ENCODE data around the gene FBXW8.

FBXW8 gene

DNA sequence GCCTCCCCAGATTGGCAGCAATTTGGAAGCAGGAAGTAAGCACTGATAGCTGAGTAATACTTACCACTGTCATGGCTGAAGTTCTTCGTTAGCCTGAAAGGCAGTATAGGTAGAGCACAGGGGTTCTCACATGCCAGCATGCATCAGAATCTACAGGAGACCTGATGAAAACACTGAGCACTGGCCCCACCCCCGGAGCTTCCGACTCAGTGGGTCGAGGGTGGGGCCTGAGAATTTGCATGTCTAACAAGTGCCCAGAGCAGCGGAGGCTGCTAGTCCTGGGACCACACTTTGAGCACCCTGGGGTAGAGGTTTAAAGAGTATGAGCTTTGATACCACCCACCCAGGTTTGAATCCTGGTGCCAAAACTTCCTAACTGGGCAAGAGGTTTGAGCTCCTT, 89.6 kb downstream of the FBXW8 start:
- no peak for DNase-seq

DNA sequence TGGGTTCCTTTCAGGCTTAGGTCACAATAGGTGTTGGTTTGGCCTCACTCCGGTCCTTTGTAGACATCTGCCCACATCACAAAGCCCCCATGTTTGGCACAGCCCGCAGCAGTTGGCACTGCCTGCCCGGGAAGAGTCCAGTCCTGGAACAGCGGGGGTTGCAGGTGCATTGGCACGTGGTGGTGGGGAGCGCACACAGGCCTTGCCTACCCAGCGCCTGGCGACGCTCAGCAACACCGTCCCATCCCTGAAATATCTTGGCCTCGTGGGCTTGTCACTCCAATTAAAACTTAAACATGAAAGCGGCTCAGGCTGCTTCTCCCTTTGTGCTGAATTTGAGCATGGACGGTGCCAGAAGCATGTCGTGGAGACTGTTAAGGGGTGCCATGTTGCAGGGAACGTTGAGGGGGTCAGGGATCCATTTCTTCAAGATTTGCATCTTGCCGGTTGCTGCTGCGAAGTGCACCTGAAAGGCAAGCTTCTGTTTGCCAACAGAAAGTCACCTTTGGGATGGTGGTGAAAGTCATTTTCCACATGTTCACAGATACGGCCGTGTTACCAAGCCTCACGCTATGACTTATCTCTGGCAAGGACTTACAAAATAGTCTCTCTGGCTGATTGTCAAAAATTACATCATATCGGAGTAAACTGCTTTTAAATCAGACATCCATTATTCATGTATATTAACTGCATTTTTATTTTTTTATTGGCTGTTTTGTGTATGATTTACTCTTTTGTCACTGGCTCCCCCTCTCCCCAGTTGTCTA, 91.5 kb downstream of the FBXW8 start:
- DNase-seq: no peak

DNA sequence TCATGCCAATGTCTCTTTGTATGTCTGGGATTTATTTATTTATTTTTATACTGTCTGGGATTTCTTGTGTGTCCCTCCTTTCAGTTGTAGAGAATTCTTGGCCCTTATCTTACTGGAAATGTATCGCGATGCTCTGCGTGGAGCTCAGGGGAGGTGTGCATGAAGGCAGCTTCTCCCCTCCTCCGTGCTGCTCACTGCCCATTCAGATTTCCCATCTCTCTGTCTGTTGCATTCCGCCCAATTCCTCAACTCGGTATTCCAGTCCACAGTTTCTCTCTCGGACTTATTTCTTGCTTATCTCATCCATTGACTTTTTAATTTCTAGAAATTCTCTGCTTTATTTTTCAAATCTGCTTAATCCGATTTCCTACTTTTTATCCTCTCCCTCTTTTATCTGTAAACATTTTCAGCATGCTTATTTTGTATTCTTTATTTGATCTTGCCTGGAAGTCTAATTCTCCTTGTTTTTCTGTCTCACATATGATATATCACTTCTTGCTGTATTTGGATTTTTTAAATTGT, 93.2 kb downstream of the FBXW8 start:
- no peak for DNase-seq

DNA sequence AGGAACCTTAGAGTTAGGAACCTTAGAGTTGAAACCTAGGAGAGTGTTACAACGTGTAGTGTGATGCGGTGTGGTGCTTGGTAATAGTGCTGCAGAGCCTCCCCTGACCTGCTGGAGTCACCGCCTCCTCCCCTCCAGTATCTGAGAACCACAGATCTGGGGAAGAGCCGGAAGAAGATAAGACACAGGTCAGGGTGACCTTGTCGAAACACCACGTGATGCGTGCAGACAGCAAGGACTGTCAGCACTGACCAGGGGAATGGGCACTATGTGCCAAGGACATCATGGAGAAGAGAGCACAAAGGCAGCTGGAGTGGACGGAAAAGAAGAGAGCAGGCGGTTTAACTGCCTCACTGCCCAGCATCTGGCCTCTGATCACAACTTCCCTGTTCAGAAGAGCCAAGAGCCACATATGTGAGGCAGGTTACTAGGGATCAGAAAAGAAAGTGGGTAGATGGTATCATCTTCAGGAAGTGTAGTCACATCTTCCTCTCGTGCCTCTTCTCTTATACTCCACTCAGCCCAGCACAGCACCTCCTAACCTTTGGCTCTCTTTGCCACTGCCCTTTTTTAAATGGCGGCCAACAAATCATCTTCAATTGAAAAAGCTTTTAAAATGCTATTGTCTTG, 94.8 kb downstream of the FBXW8 start:
- DNase-seq: no peak

DNA sequence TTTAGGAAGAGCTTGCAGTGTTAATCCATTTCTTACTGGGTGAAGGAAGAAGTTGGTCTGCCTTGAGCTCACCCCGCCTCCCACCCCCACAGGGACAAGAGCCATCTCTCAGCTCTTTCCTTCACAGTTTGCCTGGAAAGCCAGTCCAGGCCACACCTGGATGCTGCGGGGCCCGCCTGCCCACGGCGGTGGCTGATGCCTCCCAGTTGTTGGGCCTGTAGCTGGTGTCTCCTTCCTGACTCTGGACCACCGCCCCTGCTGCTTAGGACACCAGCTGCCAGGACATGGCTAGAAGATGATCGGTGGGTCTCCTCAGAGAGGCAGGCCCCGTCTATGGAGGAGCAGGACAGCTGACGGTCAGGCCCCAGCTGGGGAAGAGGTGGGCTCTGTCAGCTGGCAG, 95.6 kb downstream of the FBXW8 start:
- DNase-seq: no peak

DNA sequence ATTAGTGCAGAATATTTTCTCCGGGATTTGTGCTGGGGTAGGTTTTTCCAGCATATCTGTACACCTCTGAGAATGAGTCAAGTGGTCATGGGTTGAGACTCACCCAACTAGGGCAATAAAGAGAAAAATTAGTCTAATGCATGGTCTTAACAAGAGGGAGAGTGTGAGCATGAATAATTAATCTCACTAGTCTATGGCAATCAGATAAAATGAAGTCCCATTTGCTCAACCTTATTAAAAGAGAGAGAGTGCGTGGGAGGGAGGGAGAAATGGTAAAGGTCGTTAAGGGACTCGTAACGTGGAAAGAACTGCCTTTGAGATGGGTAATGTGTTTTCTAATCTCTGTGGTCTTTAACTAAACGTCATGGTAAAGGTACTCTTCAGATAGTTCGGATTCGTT, 96.8 kb downstream of the FBXW8 start:
- DNase-seq: peak in 1 of 2 experiments; percentile 30

DNA sequence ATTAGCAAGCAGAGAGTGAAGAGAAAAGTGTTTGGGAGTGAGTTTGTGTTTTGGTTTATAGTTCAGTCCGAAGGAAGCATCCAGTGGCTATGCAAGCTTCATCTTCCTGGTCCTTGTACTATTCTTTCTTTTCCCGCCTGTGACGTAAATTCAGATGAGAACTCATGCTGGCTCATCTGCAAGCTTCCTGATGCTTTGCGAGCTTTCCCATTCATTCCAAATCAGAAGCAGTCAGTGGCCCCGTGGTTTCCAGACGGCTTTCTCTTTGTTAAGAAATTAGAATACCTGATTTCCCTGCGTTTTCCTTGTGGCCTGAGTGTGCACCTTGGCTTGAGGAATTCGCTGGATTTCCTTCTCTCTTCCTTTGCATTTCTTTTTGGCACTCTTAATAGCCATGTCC, 99.0 kb downstream of the FBXW8 start:
- no peak for DNase-seq

DNA sequence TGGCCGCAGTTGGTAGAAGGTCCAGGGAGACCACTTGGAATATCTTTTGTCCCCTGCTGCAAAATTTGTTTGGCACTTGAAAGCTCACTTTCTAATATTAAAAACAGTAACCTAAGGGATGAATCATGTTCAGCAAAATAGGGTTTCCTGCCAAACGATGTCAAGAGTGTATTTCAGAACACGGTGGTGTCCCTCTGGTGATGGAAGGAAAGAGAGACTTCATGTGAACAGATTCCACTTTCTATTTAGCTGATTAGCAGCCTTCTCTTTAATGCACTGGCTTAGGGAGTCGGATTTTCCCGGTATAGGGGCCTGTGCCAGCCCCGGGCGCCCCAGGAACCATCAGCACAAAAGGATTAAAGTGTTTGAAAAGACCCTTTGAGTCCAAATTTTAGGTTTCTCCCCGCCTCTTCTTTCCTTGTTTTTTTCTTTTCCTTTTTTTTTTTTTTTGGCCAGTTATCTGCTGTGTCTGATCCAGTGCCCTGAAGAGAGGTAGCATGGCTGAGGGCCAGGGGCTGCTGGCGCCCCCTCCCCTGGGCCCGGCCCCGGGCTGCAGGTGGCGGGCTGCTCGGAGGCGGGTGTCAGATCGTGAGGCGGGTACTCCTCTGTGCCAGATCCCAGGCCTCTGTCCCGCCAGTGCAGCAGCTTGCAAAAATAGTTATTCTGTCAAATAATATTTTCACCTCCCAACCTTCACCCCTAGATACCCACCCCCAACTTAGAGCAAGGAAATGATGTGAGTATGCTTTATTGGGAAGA, 100.1 kb downstream of the FBXW8 start:
- no peak for DNase-seq

DNA sequence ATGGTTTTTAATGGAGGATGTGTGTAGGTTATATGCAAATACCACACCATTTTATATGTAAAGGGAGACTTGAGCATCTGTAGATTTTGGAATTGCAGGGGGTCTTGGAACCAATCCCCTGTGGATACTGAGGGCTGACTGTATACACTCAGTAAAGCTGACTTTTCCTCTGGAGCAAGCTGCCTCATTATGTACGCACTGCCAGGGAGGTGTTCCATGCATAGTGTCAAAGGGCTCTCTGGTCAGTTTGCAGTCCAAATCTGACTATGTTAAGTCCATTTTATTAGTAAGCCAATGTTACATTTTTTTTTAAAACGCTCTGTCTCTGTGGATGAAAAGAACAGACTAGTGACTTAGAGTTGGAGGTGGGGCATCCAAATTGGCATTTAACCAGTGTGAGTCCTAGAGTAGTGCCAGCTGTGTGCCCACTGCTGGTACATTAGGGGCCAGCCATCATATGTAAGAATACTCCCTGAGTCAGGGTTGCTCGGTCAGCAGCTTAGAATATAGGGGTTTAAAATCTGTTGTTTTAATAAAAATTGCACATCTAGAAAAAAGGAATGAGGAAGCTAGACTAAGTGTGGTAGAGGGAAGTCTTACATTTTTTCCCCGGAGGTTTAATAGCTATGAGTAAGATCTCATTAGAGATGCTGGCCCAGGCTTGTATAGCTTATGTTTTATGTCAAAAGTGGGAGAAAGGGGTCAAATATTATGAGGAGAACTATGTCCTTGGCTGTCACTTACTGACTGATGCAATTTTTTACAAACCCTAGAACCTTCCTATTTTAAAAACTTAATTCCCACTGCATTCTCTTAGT, 101.4 kb downstream of the FBXW8 start:
- no peak for DNase-seq

DNA sequence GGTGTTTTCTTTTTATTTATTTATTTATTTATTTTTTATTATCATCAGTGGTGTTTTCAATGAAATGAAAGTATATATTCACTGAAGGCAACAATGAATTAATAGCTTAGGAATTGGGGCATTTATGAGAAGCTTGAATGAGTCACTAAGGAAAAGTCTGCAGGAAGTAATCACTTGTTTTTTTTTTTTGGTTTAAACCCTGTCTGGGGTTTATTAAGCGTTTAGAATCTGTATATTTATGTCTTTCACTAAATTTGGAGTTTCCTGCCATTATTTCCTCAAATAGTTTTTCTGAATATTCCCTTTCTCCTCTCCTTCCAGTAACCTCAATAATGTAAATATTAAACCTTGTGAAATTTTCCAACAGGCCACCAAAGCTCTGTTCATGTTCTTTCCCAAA, 103.0 kb downstream of the FBXW8 start:
- DNase-seq: no peak

DNA sequence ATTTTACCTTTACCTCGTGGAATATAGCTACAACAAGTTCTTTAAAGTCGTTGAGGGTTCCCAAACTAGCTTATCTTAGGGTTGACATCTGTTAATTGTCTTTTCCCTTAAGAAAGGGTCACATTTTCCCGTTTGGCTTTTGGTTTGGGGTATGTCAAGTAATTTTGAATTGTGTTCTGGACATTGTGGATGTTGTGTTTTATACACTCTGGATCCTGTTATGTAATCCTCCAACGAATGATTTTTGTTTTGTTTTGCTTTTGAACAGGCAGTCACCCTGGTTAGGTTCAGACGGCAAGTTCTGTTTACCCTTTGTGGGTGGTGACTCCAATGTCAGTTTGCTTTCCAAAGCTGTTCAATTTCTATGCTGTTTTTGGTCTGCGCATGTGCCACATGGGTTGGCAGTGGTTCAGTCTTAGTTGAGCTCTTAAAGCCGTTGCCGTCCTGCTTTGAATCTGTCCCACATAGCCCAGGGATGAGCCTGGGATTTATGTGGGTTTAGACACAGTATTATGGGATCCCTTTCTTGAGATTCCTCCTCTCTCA, 103.7 kb downstream of the FBXW8 start:
- DNase-seq: no peak

DNA sequence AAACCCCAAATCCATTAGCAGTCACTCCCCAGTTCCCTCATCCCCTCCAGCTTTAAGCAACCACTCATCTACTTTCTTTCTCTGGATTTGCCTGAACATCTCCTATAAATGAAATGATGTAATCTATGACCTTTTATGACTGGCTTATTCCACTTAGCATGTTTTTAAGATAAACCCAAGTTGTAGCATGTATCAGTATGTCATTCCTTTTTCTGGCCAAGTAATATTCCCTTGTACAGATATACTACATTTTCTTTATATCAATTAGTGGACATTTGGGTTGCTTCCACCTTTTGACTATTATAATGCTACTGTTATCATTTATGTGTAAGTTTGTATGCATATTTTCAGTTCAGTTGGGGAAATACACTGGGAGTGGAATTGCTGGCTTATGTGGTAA, 105.1 kb downstream of the FBXW8 start:
- no peak for DNase-seq

DNA sequence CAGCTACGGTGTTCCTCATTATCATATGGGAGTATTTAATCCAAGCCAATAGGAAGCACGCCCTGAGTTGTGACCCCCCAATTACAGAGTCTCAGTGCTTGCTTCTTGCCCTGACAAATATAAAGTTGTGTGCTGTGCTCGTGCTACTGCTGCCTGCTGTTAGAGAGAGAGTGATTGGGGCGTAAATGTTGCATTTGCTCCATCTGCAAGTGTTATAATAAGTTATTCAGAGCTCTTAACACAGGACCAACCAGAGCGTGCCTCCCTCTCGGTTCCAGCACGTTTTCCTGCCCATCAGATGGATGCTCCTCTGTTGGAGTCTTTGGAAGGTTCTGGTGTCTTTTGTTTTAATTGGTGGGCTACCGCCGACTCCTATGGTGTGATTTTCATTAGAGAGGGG, 107.1 kb downstream of the FBXW8 start:
- DNase-seq: no peak

DNA sequence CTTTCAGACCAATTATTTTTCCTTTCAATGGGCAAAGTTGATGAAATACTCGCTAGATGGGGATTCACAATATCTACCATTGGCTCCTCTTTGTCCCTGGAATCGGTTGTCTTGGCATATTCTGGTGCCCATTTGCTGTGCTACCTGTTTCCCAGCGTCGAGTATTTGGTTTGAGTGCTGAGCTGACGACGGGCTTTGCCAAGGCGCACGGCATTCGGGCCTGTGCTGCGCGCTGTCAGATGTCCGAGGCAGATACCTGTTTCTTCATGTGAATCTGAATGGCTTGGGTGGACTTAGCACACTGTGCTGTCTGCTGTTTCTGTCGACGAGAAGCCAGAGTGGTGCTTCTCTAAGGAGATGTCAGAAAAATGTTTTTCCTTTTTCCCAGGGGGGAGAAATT, 107.5 kb downstream of the FBXW8 start:
- DNase-seq: no peak

DNA sequence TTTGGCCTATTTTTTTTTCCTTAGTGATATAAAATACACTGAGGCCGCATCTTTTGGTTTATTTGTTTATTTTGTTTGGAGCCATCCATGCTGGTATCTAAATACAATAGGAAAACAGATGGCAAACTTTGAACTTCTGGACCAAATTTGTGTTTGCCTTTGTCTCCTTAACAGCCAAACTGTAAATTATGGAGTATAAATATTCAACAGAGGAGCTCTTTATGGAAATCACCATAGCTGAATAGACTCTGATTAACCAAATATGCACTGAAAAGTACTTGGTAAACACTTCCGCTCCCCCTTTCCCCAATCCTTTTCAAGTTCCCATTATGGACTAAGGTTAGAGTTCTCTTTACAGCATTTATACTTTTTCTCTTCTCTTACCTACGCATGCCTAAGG, 107.9 kb downstream of the FBXW8 start:
- DNase-seq: no peak

DNA sequence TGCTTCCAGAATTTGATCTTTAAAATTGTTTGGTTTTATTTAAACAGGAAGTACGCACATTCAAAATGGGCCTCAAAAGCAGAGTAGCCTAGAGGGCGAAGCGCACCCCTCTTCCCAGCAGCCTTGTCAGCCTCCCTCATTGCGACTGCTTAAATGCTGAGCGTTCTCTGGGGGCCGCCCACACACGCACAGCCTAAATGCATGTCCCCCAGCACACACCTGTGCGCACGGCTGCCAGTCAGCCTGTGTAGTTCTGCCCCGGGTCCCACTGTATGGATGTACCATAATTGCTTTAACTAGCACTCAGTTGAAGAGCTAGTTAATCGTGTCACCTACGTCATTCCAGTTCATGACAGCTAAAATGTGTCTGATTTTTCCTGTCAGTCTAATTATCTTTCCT, 109.1 kb downstream of the FBXW8 start:
- DNase-seq: no peak

DNA sequence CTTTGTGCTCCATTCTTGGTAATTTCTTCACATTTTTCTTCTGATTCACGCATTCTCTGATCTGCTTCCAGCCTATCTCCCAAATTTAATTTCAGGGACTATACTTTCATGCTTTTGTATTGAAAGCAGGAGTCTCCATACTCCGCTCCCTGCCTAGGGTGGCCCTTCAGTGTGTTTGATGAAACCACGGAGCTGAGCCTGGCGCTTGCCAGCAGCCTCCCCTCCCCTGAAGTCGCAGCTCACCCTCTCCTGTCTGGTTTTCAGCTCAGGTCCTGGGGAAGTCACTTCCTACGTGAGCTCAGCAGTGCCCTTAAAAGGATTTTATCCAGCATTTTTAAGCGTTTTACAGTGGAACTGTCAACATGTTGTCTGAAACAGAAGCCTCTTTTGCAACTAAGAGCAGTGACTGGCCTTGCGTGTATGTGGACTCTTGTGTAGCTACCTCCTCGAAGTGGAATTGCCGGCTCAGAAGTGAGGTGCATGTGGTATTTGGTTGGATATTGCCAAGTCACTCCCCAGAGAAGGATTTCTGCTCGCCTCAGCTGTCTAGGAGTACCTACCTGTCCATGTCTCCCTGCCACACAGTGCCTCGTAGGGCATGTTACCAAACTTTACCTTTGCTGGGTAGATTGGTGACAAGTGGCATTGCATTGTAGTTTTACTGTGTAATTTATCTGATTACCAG, 109.9 kb downstream of the FBXW8 start:
- no peak for DNase-seq

DNA sequence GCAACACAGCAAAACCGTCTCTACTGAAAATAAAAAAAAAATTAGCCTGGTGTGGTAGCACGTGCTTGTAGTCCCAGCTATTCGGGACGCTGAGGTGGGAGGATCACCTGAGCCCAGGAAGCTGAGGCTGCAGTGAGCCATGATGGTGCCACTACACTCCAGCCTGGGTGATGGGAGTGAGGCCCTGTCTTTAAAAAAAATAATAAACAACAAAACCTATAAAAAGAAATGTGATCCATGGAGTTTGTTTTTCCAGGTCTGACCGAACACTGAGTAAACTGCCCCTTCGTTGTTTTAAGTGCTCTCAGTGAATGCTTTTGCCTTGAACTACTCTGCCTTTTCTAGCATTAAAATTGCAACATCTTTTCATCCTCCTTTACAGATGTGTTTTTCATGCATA, 111.7 kb downstream of the FBXW8 start:
- no peak for DNase-seq

DNA sequence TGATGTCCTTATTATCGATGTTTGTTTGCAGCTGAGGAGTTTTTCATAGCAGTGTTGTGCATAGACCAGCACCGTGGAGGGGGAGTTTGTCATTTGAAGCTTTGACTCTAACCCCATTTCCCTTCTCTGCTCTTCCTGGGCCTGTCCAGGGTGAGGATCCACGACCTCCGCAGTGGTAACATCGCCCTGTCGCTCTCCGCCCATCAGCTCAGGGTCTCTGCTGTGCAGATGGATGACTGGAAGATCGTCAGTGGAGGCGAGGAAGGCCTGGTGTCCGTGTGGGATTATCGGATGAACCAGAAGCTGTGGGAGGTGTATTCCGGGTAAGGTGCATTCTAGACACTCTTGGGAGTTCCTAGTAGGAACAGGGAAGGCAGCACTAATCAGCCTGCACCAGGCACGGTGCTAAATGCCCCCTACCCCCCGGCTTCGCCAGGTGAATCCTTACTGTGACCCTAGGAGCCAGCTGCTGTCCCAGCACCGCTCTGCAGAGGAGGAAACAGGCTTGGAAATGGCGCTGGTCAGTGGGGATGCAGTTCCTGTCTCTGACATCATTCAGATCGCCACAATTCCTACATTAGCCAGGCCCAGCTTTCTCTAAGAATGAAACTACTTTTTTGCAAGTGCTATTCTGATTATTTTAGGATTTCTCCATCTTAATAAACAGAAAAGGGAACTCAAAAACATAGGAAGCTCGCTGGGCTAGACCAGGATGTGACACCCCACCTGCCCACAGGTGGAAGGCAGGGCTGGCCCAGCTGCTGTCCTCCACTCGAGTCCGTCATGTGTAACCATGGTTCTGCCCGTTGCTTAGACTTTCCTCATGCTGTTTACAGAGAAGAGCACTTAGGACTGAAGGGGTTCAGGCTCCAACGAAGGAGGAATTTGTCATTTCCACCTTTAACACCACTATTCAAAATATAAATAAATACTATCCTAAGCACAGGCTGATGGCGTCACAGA, 113.5 kb downstream of the FBXW8 start:
- no peak for DNase-seq

DNA sequence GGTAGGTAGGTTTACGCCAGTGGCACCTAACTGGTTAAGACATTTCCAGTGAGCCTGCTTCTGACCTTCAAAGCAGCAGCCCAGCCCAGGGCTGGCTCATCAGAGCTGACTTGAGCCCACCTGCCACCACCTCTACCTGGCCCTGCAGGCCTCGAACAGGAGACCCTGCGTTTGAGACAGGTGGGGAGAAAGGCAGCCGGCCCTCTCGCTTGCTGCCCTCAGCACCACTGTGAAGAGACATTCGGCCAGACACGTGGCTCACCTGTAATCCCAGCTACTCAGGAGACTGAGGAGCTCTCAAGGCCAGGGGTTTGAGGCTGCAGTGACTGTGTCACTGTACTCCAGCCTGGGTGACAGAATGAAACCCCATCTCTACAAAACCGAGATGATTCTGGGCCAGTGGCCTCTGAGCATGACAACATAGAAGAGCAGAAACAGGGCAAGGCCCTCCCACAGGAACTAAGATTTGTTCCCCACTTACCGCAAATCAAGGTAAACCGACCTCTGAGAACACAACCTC, 114.3 kb downstream of the FBXW8 start:
- no peak for DNase-seq
